Stimulated activated CD8-positive, alpha-beta memory T cell treated with anti-CD3 and anti-CD28 coated beads, Interleukin-12 subunit alpha, Interleukin-12 subunit beta, amount 100 ng/mL, for 1 hour (primary cell): Measurements from ENCODE around the gene EPB42.
A peak's percentile ranks its signal among the peaks of the same experiment; 100 is the strongest.
"Not testable (repeated sequence)": the region's sequence is repeated elsewhere in the genome, so short reads cannot be mapped to it uniquely, and the experiment has no call there.

Experiments used
- DNase-seq: peaks from one replicate; pipeline ENCODE4 v3.0.0-alpha.2; 2020; ENCODE audit warnings: low read depth

The EPB42 gene

DNA sequence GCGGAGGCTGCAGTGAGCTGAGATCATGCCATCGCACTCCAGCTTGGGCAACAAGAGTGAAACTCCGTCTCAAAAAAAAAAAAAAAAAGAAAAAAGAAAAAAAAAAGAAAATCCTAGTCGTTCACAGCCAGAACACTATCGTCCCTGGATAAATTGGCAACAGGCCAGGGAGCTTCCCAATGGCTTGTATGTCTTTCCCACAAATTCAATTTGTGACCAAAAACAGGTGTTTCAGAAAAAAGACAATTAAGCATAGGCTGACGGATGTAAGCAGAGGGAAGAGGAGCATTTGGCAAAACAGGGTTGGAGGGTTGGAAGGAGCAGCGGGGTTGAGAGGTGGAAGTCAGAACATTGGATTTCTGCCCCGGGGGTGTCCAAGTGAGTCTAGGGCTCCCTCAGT, 8.5 kb downstream of the EPB42 start:
- DNase-seq, result no peak

DNA sequence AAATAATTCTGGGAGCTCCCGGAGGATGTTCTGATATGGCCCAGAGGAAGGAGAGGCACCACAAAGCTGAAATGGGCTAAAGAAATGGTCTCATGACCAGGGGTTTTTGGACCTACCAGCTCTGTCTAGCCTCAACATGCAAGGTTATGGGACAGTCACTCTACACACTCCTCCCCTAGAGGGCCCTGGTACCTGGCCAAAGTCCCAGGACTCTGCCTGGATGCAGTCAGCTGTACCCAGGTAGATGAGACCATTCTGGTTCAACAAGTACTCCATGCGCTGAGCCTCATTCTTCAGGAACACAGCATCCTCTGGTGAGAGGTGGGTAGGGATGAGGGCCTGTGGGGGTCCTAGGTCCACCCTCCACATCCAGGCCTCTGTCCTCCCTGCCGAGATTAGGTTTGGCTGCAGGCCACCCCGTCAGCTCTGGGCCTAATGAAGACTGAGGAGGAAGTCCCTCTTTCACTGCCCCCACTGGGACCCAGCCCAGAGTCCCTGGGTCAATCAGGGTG, 9.5 kb downstream of the EPB42 start:
- no peak for DNase-seq

DNA sequence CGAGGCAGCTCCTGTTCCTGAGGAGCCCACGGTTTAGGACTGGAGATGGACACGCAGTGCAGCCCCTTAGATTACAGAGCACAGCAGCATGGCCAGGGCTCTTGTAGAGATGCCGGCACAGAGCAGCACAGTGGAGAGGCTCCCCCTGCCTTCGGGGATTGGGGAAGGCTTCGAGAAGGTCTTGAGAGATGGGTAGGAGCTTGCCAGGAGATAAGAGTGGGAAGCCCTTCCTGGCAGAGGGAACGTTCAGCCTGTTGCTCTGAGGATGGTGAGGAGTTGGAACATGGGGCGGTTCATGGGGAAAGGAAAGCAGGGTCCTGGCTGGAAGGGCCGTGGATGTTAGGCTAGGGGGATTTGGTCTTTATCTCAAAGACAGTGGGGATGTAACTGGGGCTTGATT, 10.0 kb downstream of the EPB42 start:
- no peak for DNase-seq

DNA sequence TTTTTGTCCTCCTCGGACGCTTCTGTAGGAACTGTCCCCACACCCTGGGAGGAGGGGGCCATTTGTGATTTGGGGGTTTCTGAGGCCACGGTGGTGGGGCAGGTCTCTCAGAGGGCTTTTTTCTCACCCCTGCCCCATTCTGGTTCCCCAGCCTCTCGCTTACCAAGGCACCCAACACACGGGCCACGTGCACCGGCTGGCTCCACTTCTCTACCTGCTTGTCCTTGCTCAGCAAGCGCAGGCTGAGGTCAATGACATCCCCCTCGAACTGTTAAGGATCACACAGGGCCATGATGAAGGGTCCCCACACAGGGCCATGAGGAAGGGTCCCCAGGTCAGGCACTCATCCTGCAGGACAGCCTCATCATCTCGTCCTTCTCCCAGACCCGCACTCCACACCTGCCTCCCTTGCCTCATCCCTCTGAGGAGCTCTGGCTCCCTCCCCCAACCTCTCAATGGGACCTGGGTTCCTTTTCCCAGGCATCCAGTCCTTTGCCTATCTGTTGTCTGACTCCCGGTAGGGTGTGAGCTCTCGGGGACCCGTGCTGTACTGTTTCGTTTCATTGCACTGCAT, 10.6 kb downstream of the EPB42 start:
- no peak for DNase-seq

DNA sequence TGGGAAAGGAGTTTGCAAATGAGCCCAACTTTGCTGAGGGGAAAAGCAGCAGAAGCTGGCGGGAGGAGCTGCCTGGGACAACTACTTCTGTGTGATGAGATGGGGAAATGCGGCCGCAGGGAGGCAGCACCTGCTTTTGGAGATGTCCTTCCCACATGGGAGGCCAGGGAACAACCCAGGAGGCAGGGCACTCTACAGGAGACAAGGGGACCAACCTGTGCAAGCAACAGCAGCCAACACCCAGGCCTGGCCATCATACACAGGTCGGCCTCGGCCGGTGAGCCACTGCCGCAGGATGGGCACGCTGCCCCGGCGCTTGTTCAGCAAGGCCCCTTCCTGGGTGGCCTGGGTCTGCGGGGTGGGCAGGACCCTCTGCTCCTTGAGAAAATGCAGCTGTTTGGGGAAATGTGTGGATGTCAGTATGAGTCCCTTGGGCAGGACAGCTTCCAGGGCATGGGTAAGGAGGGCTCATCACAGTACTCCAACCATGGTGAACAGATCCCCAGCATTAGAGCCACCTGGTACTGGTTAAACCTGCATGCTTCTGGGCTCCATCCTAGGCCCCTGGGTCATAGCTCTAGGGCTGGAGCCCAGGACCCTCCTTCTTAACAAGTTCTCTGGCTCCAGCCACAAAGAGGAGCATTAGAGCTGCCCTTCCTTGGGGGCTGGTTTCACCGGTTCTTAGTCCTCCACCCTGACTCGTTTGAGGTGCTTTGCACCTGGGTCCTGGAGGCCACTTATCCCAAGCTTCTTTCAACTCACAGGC, 11.6 kb downstream of the EPB42 start:
- no peak for DNase-seq

DNA sequence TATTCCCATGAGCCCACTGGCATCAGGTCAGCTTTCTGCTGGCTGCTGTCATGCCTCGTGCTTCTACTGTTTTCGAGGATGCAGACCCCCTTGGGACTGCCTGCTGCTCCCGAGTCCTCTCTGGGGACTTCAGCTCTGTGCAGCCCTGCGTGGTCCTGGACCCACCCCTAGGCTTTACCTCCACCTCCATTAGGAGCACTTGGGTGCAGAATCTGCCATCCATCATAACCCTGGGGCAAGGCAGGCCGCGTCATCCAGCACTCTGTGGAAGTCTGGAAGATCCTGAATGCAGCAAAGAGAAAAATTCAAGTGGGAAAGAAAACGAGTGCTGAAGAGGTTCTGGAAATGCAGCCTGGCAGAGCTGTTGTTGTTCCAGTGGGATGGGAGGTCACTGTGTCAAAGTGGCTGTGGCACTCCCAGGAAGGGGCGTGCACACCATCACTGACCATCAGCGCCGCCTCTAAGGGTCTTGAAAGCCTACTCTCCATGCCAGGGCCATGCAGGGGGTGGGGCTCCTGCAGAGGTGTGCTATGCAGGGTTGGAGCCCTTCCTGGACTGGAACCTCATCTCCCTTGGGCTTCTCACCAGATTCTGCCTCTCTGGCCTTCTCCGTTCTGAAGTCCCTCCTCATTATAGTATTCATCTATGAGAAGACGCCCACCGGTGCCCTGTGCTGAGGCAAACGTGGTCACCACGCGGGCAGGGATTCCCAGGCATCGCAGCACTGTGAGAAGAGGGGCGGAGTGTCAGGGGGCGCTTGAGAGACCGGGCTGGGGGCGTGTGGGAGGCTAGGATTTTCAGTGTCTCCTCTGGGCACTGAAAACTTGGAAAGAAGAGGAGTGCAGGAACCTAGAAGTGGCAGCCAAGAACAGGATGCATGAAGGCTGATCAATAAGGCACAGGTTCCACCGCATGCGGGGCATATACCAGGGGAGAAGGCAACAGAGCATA, 12.5 kb downstream of the EPB42 start:
- no peak for DNase-seq

DNA sequence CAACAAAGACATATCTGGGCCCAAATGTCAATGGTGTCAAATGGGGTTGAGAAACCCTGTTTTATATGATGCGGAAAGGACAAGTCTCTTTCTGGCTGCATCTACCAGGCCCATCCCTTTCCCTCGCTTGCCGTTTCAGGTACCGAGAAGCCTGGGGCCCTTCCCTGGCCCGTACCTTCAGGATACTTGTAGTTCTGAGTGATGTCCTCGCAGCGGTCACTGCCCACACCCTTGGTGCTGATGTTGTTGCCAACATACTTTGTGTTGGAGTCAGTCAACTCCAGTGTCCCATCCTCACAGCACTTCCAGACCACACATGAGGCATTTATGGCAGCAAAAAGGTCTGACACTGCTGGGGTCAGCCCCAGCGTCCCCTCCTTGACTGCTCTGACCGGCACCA, 13.8 kb downstream of the EPB42 start:
- DNase-seq, result no peak

DNA sequence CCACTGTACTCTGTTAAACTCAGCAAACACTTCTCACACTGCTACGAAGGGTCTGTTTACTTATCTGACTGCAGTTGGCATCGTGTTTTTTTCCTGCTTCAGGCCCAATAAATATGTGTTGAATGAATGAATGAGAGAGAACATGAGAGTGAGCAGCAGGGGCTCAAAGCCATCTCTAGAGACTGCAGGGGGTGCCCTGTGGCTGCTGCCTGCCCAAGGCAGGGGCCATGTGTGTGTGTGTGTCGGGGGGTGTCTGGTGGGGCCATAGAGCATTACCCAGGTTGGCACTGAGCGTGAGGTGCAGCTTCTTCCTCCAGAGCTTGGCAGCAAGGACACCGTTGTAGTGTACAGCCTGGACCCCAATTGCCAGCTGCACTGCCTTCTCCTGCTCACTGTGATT, 14.8 kb downstream of the EPB42 start:
- no peak for DNase-seq

DNA sequence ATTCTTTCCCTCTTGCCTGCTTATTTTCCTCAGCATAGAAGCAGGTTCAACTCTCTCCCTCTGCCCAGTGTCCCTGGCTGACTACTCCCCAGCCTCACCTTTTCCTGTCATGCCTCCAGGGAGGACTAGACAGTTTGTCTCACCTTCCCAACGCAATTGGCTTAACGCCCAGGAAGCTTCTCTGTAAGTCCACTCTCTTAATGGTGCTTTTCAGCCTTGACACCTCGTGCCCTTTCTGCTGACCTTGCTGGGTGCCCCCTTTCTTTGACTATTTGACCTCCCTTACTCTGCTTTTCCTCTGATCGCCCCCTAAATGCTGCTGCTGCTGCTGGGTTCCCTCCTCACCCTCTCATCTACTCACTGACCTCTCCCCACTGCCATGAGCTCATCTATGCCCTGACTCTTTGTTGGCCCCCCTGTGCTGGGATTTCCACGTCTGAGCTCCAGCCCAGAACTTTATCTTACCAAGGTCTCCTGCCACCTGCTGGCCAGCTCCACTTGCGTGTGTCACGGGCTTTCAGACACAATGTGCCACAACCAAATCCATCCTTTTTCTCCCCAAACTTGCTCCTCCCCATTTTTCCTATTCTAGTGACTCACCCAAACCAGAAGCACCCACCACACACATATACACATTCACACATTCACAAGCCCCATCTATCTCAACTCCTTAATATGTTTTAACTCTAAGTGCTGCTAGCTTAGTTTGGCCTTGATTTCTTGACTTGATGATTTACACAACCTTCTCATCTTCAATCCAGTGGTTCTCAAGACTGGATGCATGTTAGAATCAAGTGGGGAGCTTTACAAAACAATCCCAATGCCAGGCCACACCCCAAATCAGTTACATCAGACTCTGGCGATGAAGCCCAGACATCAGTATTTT, 16.6 kb downstream of the EPB42 start:
- DNase-seq, result peak; percentile 27

DNA sequence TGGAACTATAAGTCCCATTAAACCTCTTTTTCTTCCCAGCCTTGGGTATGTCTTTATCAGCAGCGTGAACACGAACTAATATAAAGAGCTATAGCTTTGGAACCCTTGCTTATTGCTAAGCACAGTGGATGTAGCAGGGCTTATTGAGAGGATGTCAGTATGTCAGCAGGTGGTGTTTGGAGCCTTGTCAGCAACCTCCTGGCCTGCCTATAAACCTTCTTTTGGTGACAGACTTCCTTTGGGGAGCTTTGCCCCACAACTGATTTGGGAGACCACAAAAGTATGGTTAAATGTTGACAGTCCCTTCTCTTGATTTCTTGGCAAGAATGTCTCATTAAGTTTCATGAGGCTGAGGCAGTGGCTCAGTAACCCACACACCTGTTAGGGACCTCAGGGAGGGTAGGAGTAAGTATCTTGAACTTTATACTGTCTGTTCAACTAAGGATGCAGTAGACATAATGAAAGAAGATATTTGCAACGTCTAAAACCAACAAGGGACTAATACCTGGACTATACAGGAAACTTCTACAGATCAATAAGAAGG, 20.8 kb downstream of the EPB42 start:
- DNase-seq, result no peak

DNA sequence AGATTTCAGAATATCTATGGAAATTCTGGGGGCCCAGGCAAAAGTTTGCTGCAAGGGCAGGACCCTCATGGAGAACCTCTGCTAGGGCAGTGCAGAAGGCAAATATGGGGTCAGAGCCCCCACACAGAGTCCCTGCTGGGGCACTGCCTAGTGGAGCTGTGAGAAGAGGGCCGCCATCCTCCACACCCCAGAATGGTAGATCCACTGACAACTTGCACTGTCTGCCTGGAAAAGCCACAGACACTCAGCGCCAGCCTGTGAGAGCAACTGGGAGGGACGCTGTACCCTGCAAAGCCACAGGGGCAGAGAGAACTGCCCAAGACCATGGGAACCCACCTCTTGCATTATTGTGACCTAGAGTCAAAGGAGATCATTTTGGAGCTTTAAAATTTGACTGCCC, 21.8 kb downstream of the EPB42 start:
- no peak for DNase-seq

DNA sequence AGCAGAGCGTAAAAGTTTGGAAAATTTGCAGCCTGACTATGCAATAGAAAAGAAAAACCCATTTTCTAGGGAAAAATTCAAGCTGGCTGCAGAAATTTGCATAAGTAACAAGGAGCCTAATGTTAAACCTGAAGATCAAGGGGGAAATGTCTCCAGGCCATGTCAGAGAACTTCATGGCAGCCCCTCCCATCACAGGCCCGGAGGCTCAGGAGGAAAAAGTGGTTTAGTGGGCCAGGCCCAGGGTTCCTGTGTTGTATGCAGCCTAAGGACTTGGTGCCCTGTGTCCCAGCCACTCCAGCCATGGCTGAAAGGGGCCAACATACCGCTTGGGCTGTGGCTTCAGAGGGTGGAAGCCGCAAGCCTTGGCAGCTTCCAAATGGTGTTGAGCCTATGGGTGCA, 22.3 kb downstream of the EPB42 start:
- DNase-seq, result not testable (repeated sequence)

DNA sequence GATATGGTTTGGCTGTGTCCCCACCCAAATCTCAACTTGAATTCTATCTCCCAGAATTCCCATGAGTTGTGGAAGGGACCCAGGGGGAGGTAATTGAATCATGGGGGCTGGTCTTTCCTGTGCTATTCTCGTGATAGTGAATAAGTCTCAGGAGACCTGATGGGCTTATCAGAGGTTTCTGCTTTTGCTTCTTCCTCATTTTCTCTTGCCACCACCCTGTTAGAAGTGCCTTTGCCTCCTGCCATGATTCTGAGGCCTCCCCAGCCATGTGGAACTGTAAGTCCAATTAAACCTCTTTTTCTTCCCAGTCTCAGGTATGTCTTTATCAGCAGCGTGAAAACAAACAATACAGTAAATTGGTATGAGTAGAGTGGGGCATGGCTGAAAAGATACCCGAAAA, 23.0 kb downstream of the EPB42 start:
- not testable (repeated sequence) for DNase-seq

DNA sequence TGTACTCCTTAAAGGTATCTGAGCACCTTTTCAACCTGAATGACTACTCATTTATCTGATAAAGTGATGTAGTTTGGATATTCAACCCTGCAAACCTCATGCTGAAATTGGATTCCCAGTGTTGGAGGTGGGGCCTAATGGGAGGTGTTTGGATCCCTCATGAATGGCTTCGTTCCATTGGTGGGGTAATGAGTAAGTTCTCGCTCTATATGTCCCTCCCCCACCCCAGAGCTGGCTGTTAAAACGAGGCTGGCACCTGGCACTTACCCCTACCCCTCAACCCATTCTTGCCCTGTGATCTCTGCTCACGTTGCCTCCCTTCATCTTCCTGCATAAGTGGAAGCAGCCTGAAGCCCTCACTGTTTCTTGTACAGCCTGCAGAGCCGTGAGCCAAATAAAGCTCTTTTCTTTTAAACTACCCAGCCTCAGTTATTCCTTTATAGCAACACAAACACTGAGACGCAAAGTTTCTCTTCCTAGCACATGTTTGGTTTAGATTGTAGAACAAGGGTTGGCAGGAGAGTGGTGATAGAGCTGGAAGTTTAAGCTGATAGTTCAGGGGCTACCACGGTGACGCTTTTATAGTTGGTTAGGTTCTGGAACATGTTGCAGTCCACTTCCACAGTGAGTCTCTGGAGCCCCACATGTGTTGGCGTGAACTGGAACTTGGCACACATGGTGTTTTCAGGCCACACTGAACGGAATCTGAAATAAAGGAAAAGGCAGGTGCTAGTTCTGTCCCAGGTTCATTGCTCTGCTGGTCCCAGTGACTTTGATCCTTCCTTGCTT, 23.9 kb downstream of the EPB42 start:
- no peak for DNase-seq

DNA sequence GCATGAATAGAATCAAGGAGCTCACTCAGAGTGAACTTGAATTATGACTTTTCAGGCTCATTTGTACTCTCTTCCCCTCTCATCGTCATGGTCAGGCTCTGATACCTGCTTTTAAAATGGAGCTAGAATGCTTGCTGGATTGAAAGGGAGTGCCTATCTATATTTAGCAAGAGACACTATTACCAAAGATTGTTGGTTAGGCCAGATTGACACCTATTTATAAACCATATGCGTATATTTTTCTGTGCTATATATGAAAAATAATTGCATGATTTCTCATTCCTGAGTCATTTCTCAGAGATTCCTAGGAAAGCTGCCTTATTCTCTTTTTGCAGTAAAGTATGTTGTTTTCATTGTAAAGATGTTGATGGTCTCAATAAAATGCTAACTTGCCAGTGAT, 26.0 kb downstream of the EPB42 start:
- no peak for DNase-seq

DNA sequence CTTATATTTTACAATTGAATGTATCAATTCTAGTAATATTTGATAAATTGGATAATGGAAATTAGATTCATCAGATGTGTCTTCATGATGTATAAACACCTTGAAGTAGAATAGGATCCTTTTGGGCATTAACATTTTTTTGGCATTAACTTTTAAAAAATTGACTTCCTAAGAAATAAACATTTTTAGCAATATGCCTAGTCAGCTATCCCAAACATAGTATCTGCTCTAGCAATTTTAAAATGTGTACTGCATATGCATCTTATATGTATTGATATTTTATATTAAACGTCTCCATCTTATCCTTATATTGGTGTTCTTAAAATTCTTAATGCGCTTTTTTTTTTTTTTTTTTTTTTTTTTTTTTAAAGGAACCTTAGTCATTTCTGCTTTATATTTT, 27.1 kb downstream of the EPB42 start:
- no peak for DNase-seq

DNA sequence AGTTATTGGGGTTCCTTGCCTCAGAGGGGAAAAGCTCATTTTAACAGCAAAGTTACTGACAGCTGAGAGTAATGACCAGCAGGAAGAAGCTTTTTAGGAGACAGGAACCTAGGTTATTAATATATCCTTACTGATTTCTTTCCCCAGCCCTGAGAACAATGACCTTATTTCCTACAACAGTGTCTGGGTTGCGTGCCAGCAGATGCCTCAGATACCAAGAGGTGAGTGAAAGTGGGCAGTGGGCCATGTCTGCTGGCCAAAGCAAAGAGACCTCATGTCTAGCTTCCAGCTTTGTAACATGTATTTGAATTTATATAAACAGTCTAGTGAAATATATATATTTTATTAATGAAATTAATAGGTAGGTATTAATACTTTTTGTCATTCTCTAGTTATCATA, 30.6 kb downstream of the EPB42 start:
- no peak for DNase-seq

DNA sequence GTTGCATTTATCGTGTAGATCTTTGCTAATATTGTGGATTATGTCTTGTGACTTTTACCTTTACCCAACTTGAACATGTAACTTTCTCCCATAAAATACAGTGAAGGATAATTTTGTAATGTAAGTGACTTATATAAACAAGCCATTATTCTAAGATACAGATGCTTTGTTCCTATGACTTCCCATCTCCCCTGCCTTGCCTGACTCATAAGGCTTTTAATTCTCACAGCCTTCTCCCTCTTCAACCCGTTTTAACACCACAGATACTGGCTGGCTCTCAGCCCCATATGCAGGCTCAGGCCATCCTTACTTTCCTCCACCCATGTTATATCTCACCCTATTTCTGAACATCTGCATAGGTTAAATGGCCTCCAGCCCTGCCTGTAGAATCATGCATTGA, 31.5 kb downstream of the EPB42 start:
- DNase-seq, result no peak

DNA sequence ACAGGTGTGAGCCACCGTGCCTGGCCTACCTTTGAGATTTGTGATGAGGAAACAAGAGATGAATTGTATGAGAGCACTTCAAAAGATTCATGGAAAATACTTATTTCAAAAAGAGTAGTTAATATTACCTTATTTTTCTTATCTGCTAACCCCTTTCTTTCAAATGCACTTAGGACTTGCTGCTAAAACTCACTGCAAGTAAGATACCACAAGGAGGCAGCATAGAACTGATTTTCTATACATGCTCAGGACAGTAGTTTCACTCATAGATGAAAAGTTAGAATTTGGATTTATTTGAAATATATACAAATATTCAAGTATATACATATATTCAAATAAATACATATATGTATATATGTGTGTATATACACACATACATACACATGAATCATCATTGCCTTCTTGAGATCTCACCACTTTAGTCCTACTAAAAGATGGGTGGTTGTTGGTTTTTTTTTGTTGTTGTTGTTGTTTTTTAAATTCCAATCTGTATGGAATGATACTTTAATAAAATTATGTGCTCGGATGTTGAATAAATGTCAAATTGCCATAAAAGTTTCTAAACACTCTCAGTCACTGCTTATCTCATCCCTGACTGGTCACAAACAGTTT, 33.2 kb downstream of the EPB42 start:
- DNase-seq, result no peak

DNA sequence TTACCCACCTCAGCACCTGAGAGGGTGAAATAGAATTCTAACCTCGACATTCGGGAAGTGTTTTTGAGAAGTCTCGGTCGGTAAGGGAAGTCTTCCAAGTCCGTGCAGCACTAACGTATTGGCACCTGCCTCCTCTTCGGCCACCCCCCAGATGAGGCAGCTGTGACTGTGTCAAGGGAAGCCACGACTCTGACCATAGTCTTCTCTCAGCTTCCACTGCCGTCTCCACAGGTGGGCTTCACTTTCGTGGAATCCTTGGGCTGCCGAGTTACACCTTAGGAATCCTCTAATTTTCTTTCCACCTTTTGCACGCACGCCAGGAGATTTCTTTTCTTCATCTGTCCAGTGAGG, 34.8 kb downstream of the EPB42 start:
- DNase-seq, result no peak
